ENCODE results near the gene ADGRF1.

- TF ChIP-seq GATA3 (IDR thresholded peaks at IDR 0.05; ENCODE audit: low read depth, low read length) (no peak), GATA2 (IDR thresholded peaks at IDR 0.05; ENCODE audit: low read depth, low read length) (no peak)
These were observed 69.6 kb downstream of the ADGRF1 start for GRCh38 chr6:46972531-46972930.
